HG02870 (cell line): ENCODE data around the gene GHRHR.

Experiments
- ATAC-seq: cut with Tn5 transposase; IDR thresholded peaks from one replicate; pipeline ENCODE4 v1.9.1; 2021; ENCODE audit warnings: mild to moderate bottlenecking, moderate library complexity; ENCODE audit not compliant: unreplicated experiment

The GHRHR gene

GRCh38 chr7:30927559-30927958 is 36.2 kb upstream of the GHRHR start:
- no peak for ATAC-seq

DNA sequence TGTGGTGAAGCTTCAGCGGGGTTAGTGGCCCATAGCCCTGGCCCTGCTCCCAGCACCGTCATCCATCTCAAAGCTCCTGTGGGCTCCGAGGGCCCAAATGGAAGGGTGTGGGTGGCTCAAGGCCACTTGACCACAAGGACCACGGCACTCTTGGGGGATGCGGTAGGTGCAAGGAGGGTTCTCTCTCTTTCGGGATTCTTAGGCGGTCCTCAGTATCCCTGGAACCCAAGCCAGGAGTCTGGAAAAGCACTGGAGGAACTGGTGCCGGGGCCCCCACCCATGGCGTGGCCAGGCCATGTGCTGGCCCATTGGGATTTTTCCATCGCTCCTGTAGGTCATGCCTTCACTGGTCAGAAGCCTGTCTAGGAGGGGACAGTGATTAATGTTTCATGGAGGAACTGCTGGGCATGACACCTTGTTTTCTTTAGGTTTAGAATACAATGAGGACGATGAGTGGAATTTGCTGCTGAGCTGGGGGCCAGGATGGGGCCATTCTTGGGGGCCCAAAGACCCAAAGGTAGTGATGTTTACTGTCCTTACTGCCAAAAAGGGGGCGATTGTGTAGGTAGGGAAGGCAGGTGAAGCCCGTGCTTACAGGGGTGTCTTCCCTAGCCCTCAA is 35.4 kb upstream of the GHRHR start:
- ATAC-seq, result no peak

DNA sequence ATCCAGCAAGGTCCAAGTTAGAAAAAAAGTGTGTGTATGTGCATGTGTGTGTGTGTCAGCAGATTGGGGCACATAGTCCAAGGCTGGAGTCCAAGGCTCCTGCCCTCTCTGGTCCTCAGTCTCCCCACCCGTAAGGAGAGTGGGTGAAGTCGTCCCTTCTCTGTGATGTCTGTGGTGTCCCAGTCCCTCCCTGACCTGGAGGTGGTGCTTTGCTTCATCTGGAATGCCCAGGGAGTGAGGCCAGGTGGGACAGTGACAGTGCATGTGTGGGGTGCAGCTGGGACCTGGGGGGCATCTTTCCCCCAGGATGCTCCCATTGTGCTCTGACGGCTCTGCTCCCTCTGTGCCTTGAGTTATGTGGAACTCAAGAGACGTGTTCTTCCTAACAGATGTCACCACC is 34.1 kb upstream of the GHRHR start:
- ATAC-seq, result no peak

- no peak for ATAC-seq
Observed at GRCh38 chr7:30930621-30931020, 33.1 kb upstream of the GHRHR start.

DNA sequence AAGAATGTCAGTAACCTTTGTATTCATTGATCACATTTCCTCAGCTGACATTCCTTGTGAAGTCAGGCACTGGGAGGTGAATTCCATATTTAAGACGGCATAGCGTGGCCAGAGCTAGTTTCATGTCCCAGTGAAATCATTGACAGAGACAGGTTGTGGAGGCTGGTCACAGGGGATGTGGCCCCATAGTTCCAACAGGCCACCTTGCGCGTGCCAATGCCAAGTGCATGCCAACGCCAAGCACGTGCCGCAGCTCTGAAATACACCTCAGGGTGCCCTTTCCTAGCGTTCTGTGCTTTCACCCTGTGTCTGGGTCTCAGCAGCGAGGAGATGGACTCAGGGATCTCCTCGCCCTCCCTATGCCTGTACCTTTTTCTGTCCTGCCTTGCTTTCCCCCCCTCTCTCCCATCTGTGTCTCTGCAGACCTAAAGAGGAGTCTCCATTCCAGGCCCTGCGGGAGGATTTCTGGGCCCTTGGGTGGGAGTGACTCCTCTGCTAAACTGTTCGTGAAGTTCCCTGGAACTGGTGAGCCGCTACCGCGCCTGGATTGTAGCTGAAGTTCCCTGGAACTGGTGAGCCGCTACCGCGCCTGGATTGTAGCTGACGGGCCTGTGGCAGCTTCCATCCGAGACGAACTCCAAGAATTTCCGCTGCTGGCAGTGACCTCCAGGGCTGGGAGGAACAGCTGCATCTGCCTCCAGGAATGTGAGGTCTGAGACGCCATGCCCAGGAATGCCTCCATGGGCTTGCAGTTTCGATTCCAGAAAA is 32.4 kb upstream of the GHRHR start:
- ATAC-seq, result no peak

GRCh38 chr7:30931929-30932540 is 31.7 kb upstream of the GHRHR start:
- ATAC-seq, result no peak

GRCh38 chr7:30932562-30932961 is 31.2 kb upstream of the GHRHR start:
- ATAC-seq, result no peak

GRCh38 chr7:30933124-30933974 is 30.4 kb upstream of the GHRHR start:
- no peak for ATAC-seq

- ATAC-seq, result no peak
Observed at GRCh38 chr7:30934225-30934624, 29.5 kb upstream of the GHRHR start.

GRCh38 chr7:30934732-30935568 is 28.8 kb upstream of the GHRHR start:
- ATAC-seq, result no peak

DNA sequence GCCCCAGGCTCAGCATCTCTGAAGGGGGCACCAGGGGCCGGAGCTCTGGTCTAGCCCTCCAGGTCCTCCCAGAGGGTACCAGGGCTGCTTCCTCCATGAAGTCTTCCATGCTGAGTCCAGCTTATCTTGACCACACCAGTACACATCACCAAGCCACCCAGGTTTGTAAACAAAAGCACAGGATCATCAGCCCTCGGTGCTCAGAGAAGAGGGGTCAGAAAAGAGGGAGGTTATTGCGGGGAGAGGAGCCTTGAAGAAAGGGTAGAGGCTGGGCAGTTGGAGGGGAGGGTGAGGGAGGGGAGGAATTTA is 28.2 kb upstream of the GHRHR start:
- no peak for ATAC-seq

DNA sequence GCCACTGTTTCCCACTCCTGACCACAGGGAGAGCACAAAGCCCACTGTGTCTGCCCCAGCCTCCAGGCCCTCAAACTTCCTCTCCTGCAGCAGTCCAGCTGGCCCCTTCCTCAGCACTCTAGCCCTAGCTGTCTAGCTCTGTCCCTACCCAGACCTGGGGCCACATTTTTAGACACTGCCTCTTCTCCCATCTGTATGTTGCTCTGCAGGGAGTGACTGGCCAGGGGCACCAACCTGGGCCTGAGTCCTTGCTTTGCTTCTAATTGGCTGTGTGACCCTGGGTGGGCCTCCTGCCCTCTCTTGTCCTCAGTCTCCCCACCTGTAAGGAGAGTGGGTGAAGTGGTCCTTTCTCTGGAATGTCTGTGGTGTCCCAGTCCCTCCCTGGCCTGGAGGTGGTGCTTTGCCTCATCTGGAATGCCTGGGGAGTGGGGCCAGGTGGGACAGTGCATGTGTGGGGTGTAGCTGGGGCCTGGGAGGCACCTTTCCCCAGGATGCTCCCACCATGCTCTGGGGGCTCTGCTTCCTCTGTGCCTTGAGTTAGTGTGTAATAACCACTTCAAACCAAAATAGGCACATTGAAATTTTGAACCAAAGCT is 27.0 kb upstream of the GHRHR start:
- no peak for ATAC-seq

GRCh38 chr7:30937416-30937815 is 26.3 kb upstream of the GHRHR start:
- no peak for ATAC-seq

DNA sequence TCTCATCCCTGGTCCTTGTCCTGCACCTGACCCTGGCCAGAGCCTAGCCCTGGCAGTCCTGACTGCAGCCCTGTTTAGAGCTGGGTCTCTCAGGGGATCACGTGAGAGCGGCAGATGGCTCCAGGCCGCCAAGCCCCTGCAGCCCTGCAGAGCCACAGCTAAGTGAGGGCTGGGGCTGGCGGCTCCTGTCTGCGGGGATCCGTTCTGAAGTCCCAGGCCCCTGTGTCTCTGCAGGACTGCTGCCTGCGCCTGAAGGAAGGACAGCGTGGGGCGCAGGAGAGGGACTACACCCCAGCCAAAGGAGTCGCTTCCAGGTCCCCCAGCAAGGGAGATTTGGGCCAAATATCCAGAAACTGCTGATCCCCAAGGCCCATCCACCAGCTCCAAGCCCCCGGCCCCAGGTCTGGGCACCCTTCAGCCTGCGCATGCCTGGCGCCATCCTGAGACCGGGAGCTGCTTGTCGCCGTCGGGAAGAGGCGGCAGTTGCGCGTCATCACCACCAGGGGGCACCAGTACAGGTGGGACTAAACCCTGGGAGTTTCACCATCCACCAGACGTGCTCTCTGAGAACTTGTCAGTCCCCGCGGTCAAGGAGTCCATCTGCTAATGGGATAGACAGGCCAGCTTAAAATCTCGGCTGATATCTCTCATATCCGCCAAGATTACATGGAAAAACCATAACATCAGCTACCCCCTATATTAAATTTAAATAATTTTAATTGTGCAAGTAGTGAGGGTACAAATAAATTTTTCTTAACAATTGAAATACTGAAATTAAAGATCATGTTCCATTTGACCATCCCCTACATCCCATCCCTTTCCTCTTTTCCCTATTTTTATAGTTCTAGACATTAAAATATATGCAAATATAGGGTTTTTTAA is 25.1 kb upstream of the GHRHR start:
- peak; percentile 88 for ATAC-seq

DNA sequence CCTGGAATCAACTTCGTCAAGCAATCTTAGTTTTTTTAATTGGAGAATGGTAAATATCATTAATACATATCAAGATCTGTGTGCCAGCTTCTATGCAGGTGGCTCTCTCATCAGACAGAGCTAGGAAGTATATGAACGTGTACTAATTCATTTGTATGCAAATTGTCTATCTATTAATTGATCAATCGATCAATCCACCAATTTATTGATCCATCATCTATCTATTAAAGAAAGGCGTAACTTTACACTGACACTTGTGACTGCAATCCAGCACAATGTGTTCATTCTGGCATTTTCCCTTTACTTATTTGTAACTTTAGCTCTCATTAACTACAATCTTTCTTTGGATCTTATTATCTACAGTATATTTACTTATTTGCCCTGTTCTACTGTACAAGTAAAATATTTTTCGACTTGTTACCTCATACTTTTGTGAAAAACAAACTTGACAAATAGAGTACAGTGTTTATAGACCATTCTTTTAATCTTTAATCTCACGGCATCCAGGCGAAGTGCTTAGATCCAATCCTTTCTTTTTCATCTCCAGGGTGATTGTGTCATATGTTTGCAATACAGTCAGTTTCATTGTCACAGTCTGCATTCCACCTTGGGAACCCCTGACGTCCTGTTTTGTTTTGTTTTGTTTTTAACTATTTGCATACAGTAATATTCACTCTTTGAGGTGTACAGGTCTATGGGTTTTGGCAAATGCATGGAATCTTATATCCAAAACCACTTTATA is 22.0 kb upstream of the GHRHR start:
- ATAC-seq, result no peak

- ATAC-seq, result no peak
Observed at GRCh38 chr7:30950197-30950596, 13.6 kb upstream of the GHRHR start.

DNA sequence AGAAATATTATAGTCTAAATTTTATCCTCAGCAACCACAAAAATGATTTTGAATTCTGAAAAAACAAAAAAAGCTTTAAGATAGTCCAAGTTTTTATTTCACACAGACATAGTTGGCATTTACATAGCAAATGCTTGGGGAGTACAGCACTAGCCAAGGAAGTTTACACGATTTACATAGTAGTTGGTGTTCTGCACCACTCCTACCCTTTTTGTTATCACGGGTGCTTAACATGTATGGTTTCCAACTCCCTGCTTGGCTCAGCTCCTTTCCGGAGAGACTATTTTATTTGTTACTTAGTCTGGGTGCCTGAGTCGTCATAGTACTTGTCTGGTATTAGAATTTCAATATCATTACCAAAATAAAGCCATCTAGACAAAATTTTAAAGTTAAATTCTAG is 8.8 kb upstream of the GHRHR start:
- ATAC-seq, result no peak

- no peak for ATAC-seq
Observed at GRCh38 chr7:30956704-30957103, 7.0 kb upstream of the GHRHR start.

GRCh38 chr7:30965372-30965771 is 1.6 kb downstream of the GHRHR start:
- no peak for ATAC-seq
